Pulmonary artery endothelial cell (primary cell): Measurements from ENCODE around the gene FBXL19. TPM values are rescaled to one million over a fixed set of nuclear protein-coding genes. Genes with fewer than 3 reads are reported as not detected.
A peak's percentile ranks its signal among the peaks of the same experiment; 100 is the strongest.

Experiments used
- DNase-seq: peaks from one replicate; pipeline ENCODE4 v3.0.0-alpha.2; 2011; ENCODE audit warnings: low read depth, low spot score
- total RNA-seq: library from RNA; depleted of rRNA; stranded (reverse); fragments of >200 nt; gene quantifications from 2 replicates; pipeline ENCODE4 v1.2.3, GENCODE V29; 2014

FBXL19 gene
- total RNA-seq, 1 donor from 2014 or later = 27.0 TPM

GRCh38 chr16:30894540-30895368, 28.6 kb upstream of the FBXL19 start:
- DNase-seq = no peak

- DNase-seq = no peak
These were observed 27.6 kb upstream of the FBXL19 start for GRCh38 chr16:30895627-30896260.

GRCh38 chr16:30896261-30896888, 27.0 kb upstream of the FBXL19 start, which contains the start of gene CTF1:
CTF1 (plus strand) TSS chr16:30896614; CDS start chr16:30896644, 30 bp downstream.
- no peak for DNase-seq

- DNase-seq = no peak
These were observed 26.3 kb upstream of the FBXL19 start for GRCh38 chr16:30896889-30897733.

- no peak for DNase-seq
These were observed 23.6 kb upstream of the FBXL19 start for GRCh38 chr16:30899794-30900193.

GRCh38 chr16:30900588-30900987, 22.8 kb upstream of the FBXL19 start:
- DNase-seq = no peak

- no peak for DNase-seq
These were observed 22.0 kb upstream of the FBXL19 start for GRCh38 chr16:30901201-30902028.

- DNase-seq = no peak
These were observed 21.1 kb upstream of the FBXL19 start for GRCh38 chr16:30902029-30902972.

GRCh38 chr16:30903002-30903401, 20.4 kb upstream of the FBXL19 start:
- no peak for DNase-seq

GRCh38 chr16:30903596-30903995, 19.8 kb upstream of the FBXL19 start:
- peak; percentile 60 for DNase-seq

- DNase-seq = no peak
These were observed 19.1 kb upstream of the FBXL19 start for GRCh38 chr16:30904114-30904780.

- no peak for DNase-seq
These were observed 16.3 kb upstream of the FBXL19 start for GRCh38 chr16:30907064-30907463.

- DNase-seq = no peak
These were observed 12.8 kb upstream of the FBXL19 start for GRCh38 chr16:30910427-30911029.

GRCh38 chr16:30912794-30913412, 10.5 kb upstream of the FBXL19 start:
- no peak for DNase-seq

GRCh38 chr16:30914830-30915229, 8.5 kb upstream of the FBXL19 start:
- no peak for DNase-seq

GRCh38 chr16:30918614-30919013, 4.8 kb upstream of the FBXL19 start:
- DNase-seq = no peak

GRCh38 chr16:30920891-30921290, 2.5 kb upstream of the FBXL19 start:
- DNase-seq = no peak

- DNase-seq = no peak
These were observed 2.0 kb upstream of the FBXL19 start for GRCh38 chr16:30921459-30921747.
